Trophoblast cell (in vitro differentiated cells and primary cell): ENCODE measurements around the gene SERINC2.
"Not testable (repeated sequence)": the region's sequence is repeated elsewhere in the genome, so short reads cannot be mapped to it uniquely, and the experiment has no call there.

Source experiments
- DNase-seq, 2 donors: peaks; one replicate each; pipeline ENCODE4 v3.0.0-alpha.2; 2016
- H2AFZ ChIP-seq: 2 replicates; pipeline ENCODE4 v1.6.1; 2013; ENCODE audit warnings: low read length, moderate library complexity, mild to moderate bottlenecking; ENCODE audit not compliant: insufficient read depth, poor library complexity
- H2AK5ac ChIP-seq: 2 replicates; pipeline ENCODE4 v1.6.1; 2013; ENCODE audit warnings: mild to moderate bottlenecking, low read length
- H2BK120ac ChIP-seq: 2 replicates; pipeline ENCODE4 v1.6.1; 2013; ENCODE audit warnings: low read length, mild to moderate bottlenecking, moderate library complexity; ENCODE audit not compliant: insufficient read depth, poor library complexity
- H2BK12ac ChIP-seq: 2 replicates; pipeline ENCODE4 v1.6.1; 2013; ENCODE audit warnings: mild to moderate bottlenecking, low read length, moderate library complexity
- H2BK5ac ChIP-seq: 2 replicates; pipeline ENCODE4 v1.6.1; 2013; ENCODE audit warnings: low read length, low read depth, moderate library complexity, mild to moderate bottlenecking; ENCODE audit not compliant: poor library complexity
- H3K14ac ChIP-seq: 2 replicates; pipeline ENCODE4 v1.6.1; 2013; ENCODE audit warnings: mild to moderate bottlenecking, low read length
- H3K18ac ChIP-seq: 2 replicates; pipeline ENCODE4 v1.6.1; 2013; ENCODE audit warnings: mild to moderate bottlenecking, low read length
- H3K23ac ChIP-seq: 2 replicates; pipeline ENCODE4 v1.6.1; 2013; ENCODE audit warnings: low read length
- H3K27ac ChIP-seq: 2 replicates; pipeline ENCODE4 v1.5.1; 2013; ENCODE audit warnings: low read depth, mild to moderate bottlenecking, inconsistent platforms, low read length, moderate library complexity
- H3K27me3 ChIP-seq: 2 replicates; pipeline ENCODE4 v1.6.1; 2013; ENCODE audit warnings: inconsistent platforms, mild to moderate bottlenecking, low read length, moderate library complexity; ENCODE audit not compliant: insufficient read depth
- H3K36me3 ChIP-seq, 2 experiments: 1 replicate in 1 of 2; 2 replicates in 1 of 2; pipeline ENCODE4 v1.6.1; 2013; ENCODE audit warnings: low read length in 2 of 2, mild to moderate bottlenecking in 2 of 2, moderate library complexity in 1 of 2; ENCODE audit not compliant: insufficient read depth in 2 of 2, control insufficient read depth in 1 of 2
- H3K4ac ChIP-seq: 2 replicates; pipeline ENCODE4 v1.6.1; 2013; ENCODE audit warnings: low read depth, mild to moderate bottlenecking, low read length, moderate library complexity
- H3K4me1 ChIP-seq, 2 experiments: 1 replicate in 1 of 2; 2 replicates in 1 of 2; pipeline ENCODE4 v1.6.1; 2013; ENCODE audit warnings: low read length in 2 of 2, mild to moderate bottlenecking in 2 of 2, moderate library complexity in 1 of 2; ENCODE audit not compliant: insufficient read depth in 2 of 2, control insufficient read depth in 1 of 2
- H3K4me2 ChIP-seq: 2 replicates; pipeline ENCODE4 v1.6.1; 2013; ENCODE audit warnings: inconsistent platforms, mild to moderate bottlenecking, low read length, moderate library complexity
- H3K4me3 ChIP-seq: 2 replicates; pipeline ENCODE4 v1.5.1; 2013; ENCODE audit warnings: mild to moderate bottlenecking, low read depth, low read length, inconsistent platforms
- H3K79me1 ChIP-seq: one replicate; pipeline ENCODE4 v1.6.1; 2013; ENCODE audit warnings: low read length
- H3K79me2 ChIP-seq: 2 replicates; pipeline ENCODE4 v1.6.1; 2013; ENCODE audit warnings: low read length, mild to moderate bottlenecking; ENCODE audit not compliant: control insufficient read depth, insufficient read depth, poor library complexity
- H3K9ac ChIP-seq: 2 replicates; pipeline ENCODE4 v1.6.1; 2013; ENCODE audit warnings: mild to moderate bottlenecking, low read length
- H3K9me3 ChIP-seq: 2 replicates; pipeline ENCODE4 v1.6.1; 2013; ENCODE audit warnings: low read depth, mild to moderate bottlenecking, control low read depth, inconsistent platforms, low read length; ENCODE audit not compliant: insufficient read depth
- H4K12ac ChIP-seq: 2 replicates; pipeline ENCODE4 v1.6.1; 2013; ENCODE audit warnings: low read depth, mild to moderate bottlenecking, low read length, moderate library complexity
- H4K8ac ChIP-seq: 2 replicates; pipeline ENCODE4 v1.6.1; 2013; ENCODE audit warnings: low read depth, mild to moderate bottlenecking, low read length, moderate library complexity
- H4K91ac ChIP-seq: one replicate; pipeline ENCODE4 v1.6.1; 2013; ENCODE audit warnings: low read depth, mild to moderate bottlenecking, low read length, moderate library complexity
- WGBS: extraction: QIAGEN DNeasy Blood & Tissue Kit; methylation state at CpG from one replicate; pipeline ENCODE4 v1.1.7; 2013; ENCODE audit warnings: missing lambda C conversion rate; ENCODE audit not compliant: insufficient read length, insufficient coverage; ENCODE audit errors: extremely low coverage; 5-methylcytosine and 5-hydroxymethylcytosine counted together

SERINC2 gene

GRCh38 chr1:31429583-31429982 is 16.6 kb downstream of the SERINC2 start:
- H2BK5ac ChIP-seq: no peak overlapping the region
- H3K36me3 ChIP-seq: peaks cover 59 to 71% of the 10 kb centered on the region in 2 experiments

GRCh38 chr1:31431351-31432257 is 18.6 kb downstream of the SERINC2 start:
- H3K79me1 ChIP-seq, H3K4me2 ChIP-seq, H3K4me3 ChIP-seq, H4K12ac ChIP-seq, H3K9ac ChIP-seq, H3K4ac ChIP-seq, H2BK12ac ChIP-seq, H2AFZ ChIP-seq, H3K27ac ChIP-seq, H2BK5ac ChIP-seq, H3K23ac ChIP-seq, DNase-seq, H2AK5ac ChIP-seq, H3K27me3 ChIP-seq, H3K4me1 ChIP-seq, H3K9me3 ChIP-seq, H3K79me2 ChIP-seq, H2BK120ac ChIP-seq, H4K91ac ChIP-seq, H4K8ac ChIP-seq: not testable (repeated sequence)
- Histone ChIP-seq H3K18ac (peak overlapping the region; percentile 42), H3K36me3 (peaks cover 40 to 53% of the 10 kb centered on the region in 2 experiments), H3K14ac (peak overlapping the region; percentile 24)
- WGBS: no CpG with 5 or more reads among the region's 3 CpGs

More at GRCh38 chr1:31429583-31429982, 16.6 kb downstream of the SERINC2 start:
- Histone ChIP-seq H3K4me3 (no peak overlapping the region), H2AK5ac (no peak overlapping the region), H3K9me3 (peaks cover 2% of the 10 kb centered on the region), H2BK12ac (no peak overlapping the region), H3K4me2 (no peak overlapping the region), H4K8ac (no peak overlapping the region), H3K79me2 (no peaks in the 10 kb centered on the region), H2AFZ (no peak overlapping the region), H3K23ac (no peak overlapping the region), H3K79me1 (peaks cover 2% of the 10 kb centered on the region), H3K9ac (no peak overlapping the region), H4K91ac (no peak overlapping the region), H3K27me3 (no peaks in the 10 kb centered on the region), H3K18ac (no peak overlapping the region), H3K27ac (no peak overlapping the region), H3K14ac (no peak overlapping the region), H2BK120ac (no peak overlapping the region), H3K4me1 (no peaks in the 10 kb centered on the region), H3K4ac (no peak overlapping the region), H4K12ac (no peak overlapping the region)
- no peak for DNase-seq
- no CpG with 5 or more reads among the region's 6 CpGs for WGBS

- Histone ChIP-seq H3K9ac (no peak overlapping the region), H3K27ac (no peak overlapping the region), H2BK12ac (no peak overlapping the region), H2BK120ac (no peak overlapping the region), H2AFZ (no peak overlapping the region), H4K12ac (no peak overlapping the region), H3K4me2 (no peak overlapping the region), H3K9me3 (peaks cover 2% of the 10 kb centered on the region), H3K23ac (no peak overlapping the region), H2AK5ac (no peak overlapping the region), H3K36me3 (peaks cover 35 to 45% of the 10 kb centered on the region in 2 experiments), H3K79me2 (no peaks in the 10 kb centered on the region), H3K14ac (no peak overlapping the region), H3K18ac (no peak overlapping the region), H4K91ac (no peak overlapping the region), H2BK5ac (no peak overlapping the region), H3K4me3 (no peak overlapping the region), H3K79me1 (peaks cover 5% of the 10 kb centered on the region), H3K4me1 (no peaks in the 10 kb centered on the region), H4K8ac (no peak overlapping the region), H3K4ac (no peak overlapping the region), H3K27me3 (no peaks in the 10 kb centered on the region)
- WGBS: no CpG with 5 or more reads among the region's 20 CpGs
- DNase-seq: no peak
Measured at GRCh38 chr1:31432592-31433395, 19.8 kb downstream of the SERINC2 start.

GRCh38 chr1:31433396-31433930 is 20.4 kb downstream of the SERINC2 start:
- no peak overlapping the region for H3K4me3 ChIP-seq
- H3K4me1 ChIP-seq: no peaks in the 10 kb centered on the region
- no peak overlapping the region for H4K91ac ChIP-seq
- H3K23ac ChIP-seq: no peak overlapping the region
- H3K27ac ChIP-seq: no peak overlapping the region
- H3K36me3 ChIP-seq: peaks cover 31 to 41% of the 10 kb centered on the region in 2 experiments
- no CpG with 5 or more reads among the region's 6 CpGs for WGBS
- H2BK5ac ChIP-seq: no peak overlapping the region
- H3K18ac ChIP-seq: no peak overlapping the region
- H2BK120ac ChIP-seq: no peak overlapping the region
- no peaks in the 10 kb centered on the region for H3K79me2 ChIP-seq
- H3K4me2 ChIP-seq: no peak overlapping the region
- H3K9ac ChIP-seq: no peak overlapping the region
- H3K9me3 ChIP-seq: peaks cover 2% of the 10 kb centered on the region
- H3K79me1 ChIP-seq: peaks cover 5% of the 10 kb centered on the region
- H4K12ac ChIP-seq: no peak overlapping the region
- H4K8ac ChIP-seq: no peak overlapping the region
- no peak overlapping the region for H2AFZ ChIP-seq
- DNase-seq: no peak
- no peak overlapping the region for H3K4ac ChIP-seq
- no peaks in the 10 kb centered on the region for H3K27me3 ChIP-seq
- no peak overlapping the region for H2BK12ac ChIP-seq
- no peak overlapping the region for H2AK5ac ChIP-seq
- no peak overlapping the region for H3K14ac ChIP-seq
